Gastroesophageal sphincter (tissue), 3 donors: ENCODE results near the gene LGMN.

Source experiments
- EP300 ChIP-seq: sonication (generic); formaldehyde crosslinking; IDR thresholded peaks from one replicate; pipeline ENCODE4 v1.6.1; 2017; ENCODE audit warnings: antibody characterized with exemption, mild to moderate bottlenecking
- POLR2A ChIP-seq, 2 donors: fragments of 450-650 bp; IDR thresholded peaks; one replicate each; pipeline ENCODE4 v1.6.1; 2017; ENCODE audit warnings: antibody characterized with exemption in 2 of 2, mild to moderate bottlenecking in 2 of 2, moderate library complexity in 1 of 2
- POLR2AphosphoS5 ChIP-seq: sonication (generic); formaldehyde crosslinking; IDR thresholded peaks from one replicate; pipeline ENCODE4 v1.6.1; 2017; ENCODE audit warnings: antibody characterized with exemption
- TF ChIP-seq, protein P1 (sequence below), 4 experiments: fragments of 200-600 bp in 2 of 4; fragments of 450-650 bp in 2 of 4; sonication (generic) in 1 of 4; IDR thresholded peaks; one replicate each; pipeline ENCODE4 v1.5.1; 2017 to 2019; ENCODE audit warnings: antibody characterized with exemption in 4 of 4, mild to moderate bottlenecking in 2 of 4, moderate library complexity in 2 of 4

DNA sequence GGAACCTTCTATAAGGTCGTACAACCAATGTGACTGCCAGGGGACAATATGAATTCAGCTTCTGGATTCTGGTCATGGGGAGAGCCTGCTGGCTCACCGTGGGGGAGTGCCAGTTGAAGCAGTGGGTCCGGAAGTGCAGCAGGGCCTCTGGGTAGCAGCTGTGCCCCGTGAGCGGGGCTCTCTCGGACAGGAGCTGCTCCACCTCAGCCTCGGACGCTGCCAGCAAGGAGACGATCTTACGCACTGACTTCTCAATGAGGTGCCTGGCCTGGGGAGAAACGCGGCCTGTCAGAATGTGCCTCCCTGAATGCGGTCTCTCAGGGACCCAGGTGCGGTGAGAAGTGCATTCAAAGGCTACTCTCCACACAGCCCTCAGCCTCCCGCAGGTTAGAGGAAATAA, 42.0 kb downstream of the LGMN start:
- TF ChIP-seq POLR2A (IDR thresholded peaks at IDR 0.05): no peak
- no peak for TF ChIP-seq POLR2AphosphoS5
- TF ChIP-seq, protein P1, sequence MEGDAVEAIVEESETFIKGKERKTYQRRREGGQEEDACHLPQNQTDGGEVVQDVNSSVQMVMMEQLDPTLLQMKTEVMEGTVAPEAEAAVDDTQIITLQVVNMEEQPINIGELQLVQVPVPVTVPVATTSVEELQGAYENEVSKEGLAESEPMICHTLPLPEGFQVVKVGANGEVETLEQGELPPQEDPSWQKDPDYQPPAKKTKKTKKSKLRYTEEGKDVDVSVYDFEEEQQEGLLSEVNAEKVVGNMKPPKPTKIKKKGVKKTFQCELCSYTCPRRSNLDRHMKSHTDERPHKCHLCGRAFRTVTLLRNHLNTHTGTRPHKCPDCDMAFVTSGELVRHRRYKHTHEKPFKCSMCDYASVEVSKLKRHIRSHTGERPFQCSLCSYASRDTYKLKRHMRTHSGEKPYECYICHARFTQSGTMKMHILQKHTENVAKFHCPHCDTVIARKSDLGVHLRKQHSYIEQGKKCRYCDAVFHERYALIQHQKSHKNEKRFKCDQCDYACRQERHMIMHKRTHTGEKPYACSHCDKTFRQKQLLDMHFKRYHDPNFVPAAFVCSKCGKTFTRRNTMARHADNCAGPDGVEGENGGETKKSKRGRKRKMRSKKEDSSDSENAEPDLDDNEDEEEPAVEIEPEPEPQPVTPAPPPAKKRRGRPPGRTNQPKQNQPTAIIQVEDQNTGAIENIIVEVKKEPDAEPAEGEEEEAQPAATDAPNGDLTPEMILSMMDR (IDR thresholded peaks at IDR 0.05): no peak
- no peak for TF ChIP-seq EP300
